Neural crest cell (in vitro differentiated cells): Measurements from ENCODE around the gene PRKCZ. TPM values are rescaled to one million over a fixed set of nuclear protein-coding genes. Genes with fewer than 3 reads are reported as not detected.
A peak's percentile ranks its signal among the peaks of the same experiment; 100 is the strongest.

Experiments used
- DNase-seq: peaks from one replicate; pipeline ENCODE4 v3.0.0; 2021; ENCODE audit warnings: low read depth, mixed read lengths, low spot score
- H3K27ac Mint-ChIP-seq: one replicate; pipeline ENCODE4 v1.8.0; 2021; ENCODE audit warnings: mild to moderate bottlenecking, mixed read lengths; ENCODE audit not compliant: unreplicated experiment
- H3K27me3 Mint-ChIP-seq: 2 replicates; pipeline ENCODE4 v1.8.0; 2021; ENCODE audit warnings: low read depth, mild to moderate bottlenecking, mixed read lengths
- H3K36me3 Mint-ChIP-seq: 2 replicates; pipeline ENCODE4 v1.8.0; 2021; ENCODE audit warnings: low read depth, mild to moderate bottlenecking, mixed read lengths
- H3K4me1 Mint-ChIP-seq: 2 replicates; pipeline ENCODE4 v1.8.0; 2021; ENCODE audit warnings: mixed read lengths
- H3K4me3 Mint-ChIP-seq: one replicate; pipeline ENCODE4 v1.8.0; 2021; ENCODE audit warnings: mild to moderate bottlenecking, mixed read lengths
- H3K9me3 Mint-ChIP-seq: 2 replicates; pipeline ENCODE4 v1.8.0; 2021; ENCODE audit warnings: mixed read lengths
- total RNA-seq: library from RNA; stranded (reverse); gene quantifications from 2 replicates; pipeline ENCODE4 v1.2.1, GENCODE V29; 2021
- TF ChIP-seq, protein P1 (sequence below): fragments of 200-600 bp; sonication (generic); conservative IDR thresholded peaks from 2 replicates; pipeline ENCODE4 v1.5.0; 2021; ENCODE audit warnings: antibody characterized with exemption, mild to moderate bottlenecking

Gene PRKCZ
- total RNA-seq, 1 donor from 2014 or later: 8.6 TPM

DNA sequence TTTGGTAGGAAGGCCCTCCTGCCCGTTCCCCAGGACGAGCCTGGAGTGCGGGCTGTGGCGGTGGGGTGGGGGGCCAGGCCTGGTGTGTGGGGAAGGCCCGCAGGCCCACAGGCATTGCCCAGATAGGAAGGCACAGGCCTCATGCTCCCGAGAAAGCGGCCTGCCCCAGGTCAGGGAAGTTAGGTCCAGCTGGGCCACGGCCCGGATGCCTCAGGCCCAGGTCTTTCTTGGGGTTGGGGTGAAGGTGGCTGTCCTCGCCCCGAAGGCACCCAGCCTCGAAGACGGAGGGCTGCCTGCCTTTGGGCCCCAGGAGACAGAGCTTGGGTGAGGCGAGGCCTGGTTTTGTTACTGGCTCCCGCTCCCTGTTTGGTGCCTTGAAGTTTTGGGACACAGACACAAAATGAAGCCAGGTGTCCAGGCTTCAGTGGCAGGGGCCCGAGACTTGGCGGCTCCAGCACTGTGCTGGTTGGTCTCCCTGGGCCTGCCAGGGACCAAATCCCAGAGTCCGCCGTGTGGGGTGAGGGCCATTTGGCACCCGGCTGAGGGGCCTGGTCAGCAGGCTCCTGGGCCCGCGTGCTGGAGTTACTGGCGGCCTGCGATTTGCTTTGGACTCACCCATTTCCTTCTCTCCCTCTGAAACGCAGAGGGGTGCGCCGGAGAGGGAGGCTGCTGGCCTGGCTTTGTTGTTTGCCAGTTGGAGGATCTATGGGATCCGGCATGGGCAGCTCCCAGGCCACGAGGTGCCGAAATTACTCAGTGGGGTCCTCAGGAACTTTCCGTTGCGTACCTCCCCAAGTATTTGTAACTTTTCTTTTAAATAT, 179.9 kb downstream of the PRKCZ start:
- H3K27ac Mint-ChIP-seq: peak overlapping the region; percentile 89
- DNase-seq: no peak

GRCh38 chr1:2230781-2231531, 180.7 kb downstream of the PRKCZ start:
- no peaks in the 10 kb centered on the region for H3K9me3 Mint-ChIP-seq
- H3K27me3 Mint-ChIP-seq: no peaks in the 10 kb centered on the region
- TF ChIP-seq, protein P1, sequence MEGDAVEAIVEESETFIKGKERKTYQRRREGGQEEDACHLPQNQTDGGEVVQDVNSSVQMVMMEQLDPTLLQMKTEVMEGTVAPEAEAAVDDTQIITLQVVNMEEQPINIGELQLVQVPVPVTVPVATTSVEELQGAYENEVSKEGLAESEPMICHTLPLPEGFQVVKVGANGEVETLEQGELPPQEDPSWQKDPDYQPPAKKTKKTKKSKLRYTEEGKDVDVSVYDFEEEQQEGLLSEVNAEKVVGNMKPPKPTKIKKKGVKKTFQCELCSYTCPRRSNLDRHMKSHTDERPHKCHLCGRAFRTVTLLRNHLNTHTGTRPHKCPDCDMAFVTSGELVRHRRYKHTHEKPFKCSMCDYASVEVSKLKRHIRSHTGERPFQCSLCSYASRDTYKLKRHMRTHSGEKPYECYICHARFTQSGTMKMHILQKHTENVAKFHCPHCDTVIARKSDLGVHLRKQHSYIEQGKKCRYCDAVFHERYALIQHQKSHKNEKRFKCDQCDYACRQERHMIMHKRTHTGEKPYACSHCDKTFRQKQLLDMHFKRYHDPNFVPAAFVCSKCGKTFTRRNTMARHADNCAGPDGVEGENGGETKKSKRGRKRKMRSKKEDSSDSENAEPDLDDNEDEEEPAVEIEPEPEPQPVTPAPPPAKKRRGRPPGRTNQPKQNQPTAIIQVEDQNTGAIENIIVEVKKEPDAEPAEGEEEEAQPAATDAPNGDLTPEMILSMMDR: no peak
- H3K27ac Mint-ChIP-seq: peak overlapping the region; percentile 36
- DNase-seq: no peak
- peak overlapping the region; percentile 97 for H3K4me3 Mint-ChIP-seq
- peaks cover 61% of the 10 kb centered on the region for H3K4me1 Mint-ChIP-seq
- no peaks in the 10 kb centered on the region for H3K36me3 Mint-ChIP-seq

More for the DNA sequence above, 179.9 kb downstream of the PRKCZ start:
- Mint-ChIP-seq H3K36me3 (no peaks in the 10 kb centered on the region), H3K27me3 (no peaks in the 10 kb centered on the region), H3K4me1 (peaks cover 54% of the 10 kb centered on the region), H3K9me3 (no peaks in the 10 kb centered on the region), H3K4me3 (peak overlapping the region; percentile 97)
- TF ChIP-seq, protein P1: no peak

DNA sequence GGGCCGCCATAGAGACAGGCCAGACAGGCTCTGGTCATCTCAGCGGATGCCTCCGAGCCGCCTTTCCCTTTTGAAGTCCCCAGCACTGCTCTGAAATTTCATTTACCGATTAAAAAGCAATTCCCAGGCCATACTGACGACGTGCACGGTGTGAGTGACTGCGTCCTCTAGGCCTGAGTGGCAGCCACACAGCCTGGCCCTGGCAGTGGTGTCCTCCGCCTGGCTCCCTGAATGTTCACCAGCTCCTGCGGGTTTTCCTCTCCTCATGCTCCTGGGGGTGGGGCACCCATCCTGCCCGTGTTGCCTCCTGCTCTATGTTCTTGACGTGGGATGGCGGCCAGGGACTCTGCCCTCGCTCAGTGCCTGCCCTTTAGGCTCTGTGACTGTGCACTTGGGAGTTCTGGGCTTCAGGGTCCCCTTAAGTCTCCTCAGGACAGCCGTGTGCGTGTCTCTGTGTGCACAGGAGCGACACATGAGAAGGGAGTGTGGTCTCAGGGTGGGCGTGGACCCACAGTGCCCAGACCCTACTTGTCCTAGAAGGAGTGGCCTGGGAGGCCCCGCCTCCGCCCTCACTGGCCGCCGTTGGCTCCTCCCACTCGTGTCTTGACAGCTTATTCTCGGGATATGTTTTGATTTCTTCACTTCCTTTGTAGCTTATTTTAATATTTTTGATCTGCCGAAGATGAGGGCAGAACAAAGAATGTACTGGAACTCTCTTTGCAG, 181.5 kb downstream of the PRKCZ start:
- H3K27ac Mint-ChIP-seq: peak overlapping the region; percentile 39
- H3K4me1 Mint-ChIP-seq: peaks cover 58% of the 10 kb centered on the region
- DNase-seq: peak; percentile 49

DNA sequence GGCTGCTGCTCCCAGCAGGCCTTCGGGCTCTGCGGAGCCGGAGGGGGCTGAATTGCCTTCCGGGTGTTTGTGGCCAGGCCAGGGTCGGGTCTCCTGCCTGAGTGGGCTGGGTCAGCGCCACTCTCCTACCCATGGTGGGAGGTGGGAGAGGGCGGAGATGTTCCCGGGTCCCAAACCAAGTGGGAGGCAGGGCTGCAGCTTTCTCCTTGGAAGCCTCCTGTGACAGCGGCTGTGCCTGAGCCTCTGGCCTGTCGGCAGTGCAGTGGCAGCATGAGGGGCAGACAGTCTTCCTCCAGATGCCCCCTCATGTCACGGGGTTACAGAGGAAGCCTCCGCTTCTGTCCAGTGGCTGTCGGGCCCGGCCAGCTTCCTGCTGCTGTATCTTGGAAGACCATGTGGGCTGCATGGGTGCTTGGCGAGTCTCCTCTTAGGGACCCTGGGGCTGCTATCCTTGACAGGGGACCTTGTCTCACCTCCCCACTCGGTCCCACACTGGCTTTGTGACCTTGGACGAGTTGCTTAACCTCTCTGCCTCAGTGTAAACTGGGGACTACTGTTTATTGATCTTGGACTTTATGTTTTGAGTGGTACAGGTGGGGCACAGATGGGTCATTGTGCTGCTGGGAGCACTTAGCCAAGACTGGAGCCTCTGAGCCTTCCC, 182.2 kb downstream of the PRKCZ start:
- Mint-ChIP-seq H3K4me3 (peak overlapping the region; percentile 97), H3K27ac (no peak overlapping the region), H3K9me3 (no peaks in the 10 kb centered on the region), H3K4me1 (peaks cover 61% of the 10 kb centered on the region), H3K36me3 (no peaks in the 10 kb centered on the region), H3K27me3 (no peaks in the 10 kb centered on the region)
- TF ChIP-seq, protein P1: no peak
- DNase-seq: no peak

More for the DNA sequence above, 181.5 kb downstream of the PRKCZ start:
- Mint-ChIP-seq H3K4me3 (peak overlapping the region; percentile 97), H3K27me3 (no peaks in the 10 kb centered on the region), H3K36me3 (no peaks in the 10 kb centered on the region), H3K9me3 (no peaks in the 10 kb centered on the region)
- TF ChIP-seq, protein P1: no peak

GRCh38 chr1:2232916-2233438, 182.8 kb downstream of the PRKCZ start:
- peaks cover 64% of the 10 kb centered on the region for H3K4me1 Mint-ChIP-seq
- H3K36me3 Mint-ChIP-seq: no peaks in the 10 kb centered on the region
- H3K27me3 Mint-ChIP-seq: no peaks in the 10 kb centered on the region
- peak overlapping the region; percentile 97 for H3K4me3 Mint-ChIP-seq
- TF ChIP-seq, protein P1: no peak
- no peak for DNase-seq
- H3K9me3 Mint-ChIP-seq: no peaks in the 10 kb centered on the region
- no peak overlapping the region for H3K27ac Mint-ChIP-seq
